ENCODE data around the gene RP2. TPM values are rescaled to one million over a fixed set of nuclear protein-coding genes. Genes with fewer than 3 reads are reported as not detected.

The RP2 gene
- total and polyA plus RNA-seq, 10 donors: 6.8 to 26.5 (median 18.0) TPM

DNA sequence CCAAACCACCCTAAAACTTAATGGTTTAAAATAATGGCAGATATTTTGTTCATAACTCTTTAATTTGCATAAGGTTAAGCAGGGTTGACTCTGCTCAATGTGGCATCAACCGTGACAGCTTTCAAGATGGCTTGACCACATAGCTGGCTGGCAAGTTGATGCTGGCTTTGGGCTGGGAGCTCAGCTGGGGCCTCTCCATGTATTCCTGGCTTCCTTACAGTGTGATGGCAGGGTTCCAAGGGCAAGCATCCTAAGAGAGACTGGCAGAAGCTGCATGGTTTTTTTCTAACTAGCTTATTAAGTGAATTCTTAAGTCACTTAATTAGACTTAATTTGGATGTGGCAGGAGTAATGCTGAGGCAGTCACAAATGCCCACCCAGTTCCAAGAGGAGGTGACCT lies 4.5 kb downstream of the RP2 start:
- Histone ChIP-seq H3K4me3 (no peak overlapping the region), H3K9me3 (no peaks in the 10 kb centered on the region), H3K27ac (no peak overlapping the region), H3K27me3 (replicated peaks in 1 of 7) (no peaks in the 10 kb centered on the region), H3K4me1 (peaks cover 11 to 44% (median 28%) of the 10 kb centered on the region in 6 donors), H3K36me3 (no peaks in the 10 kb centered on the region)
- TF ChIP-seq POLR2AphosphoS5 (IDR thresholded peaks at IDR 0.05) (no peak), POLR2A (IDR thresholded peaks at IDR 0.05) (no peak)
- TF ChIP-seq, protein P1, sequence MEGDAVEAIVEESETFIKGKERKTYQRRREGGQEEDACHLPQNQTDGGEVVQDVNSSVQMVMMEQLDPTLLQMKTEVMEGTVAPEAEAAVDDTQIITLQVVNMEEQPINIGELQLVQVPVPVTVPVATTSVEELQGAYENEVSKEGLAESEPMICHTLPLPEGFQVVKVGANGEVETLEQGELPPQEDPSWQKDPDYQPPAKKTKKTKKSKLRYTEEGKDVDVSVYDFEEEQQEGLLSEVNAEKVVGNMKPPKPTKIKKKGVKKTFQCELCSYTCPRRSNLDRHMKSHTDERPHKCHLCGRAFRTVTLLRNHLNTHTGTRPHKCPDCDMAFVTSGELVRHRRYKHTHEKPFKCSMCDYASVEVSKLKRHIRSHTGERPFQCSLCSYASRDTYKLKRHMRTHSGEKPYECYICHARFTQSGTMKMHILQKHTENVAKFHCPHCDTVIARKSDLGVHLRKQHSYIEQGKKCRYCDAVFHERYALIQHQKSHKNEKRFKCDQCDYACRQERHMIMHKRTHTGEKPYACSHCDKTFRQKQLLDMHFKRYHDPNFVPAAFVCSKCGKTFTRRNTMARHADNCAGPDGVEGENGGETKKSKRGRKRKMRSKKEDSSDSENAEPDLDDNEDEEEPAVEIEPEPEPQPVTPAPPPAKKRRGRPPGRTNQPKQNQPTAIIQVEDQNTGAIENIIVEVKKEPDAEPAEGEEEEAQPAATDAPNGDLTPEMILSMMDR (IDR thresholded peaks at IDR 0.05 in 8 of 11, conservative IDR thresholded peaks at IDR 0.05 in 3 of 11): no peak
- intact Hi-C loops (cut with DNase I; ENCODE audit: low total_unique reads): no loop called here
- no peak for DNase-seq
- 45 to 59% (median 50%) methylated on average over 1 of the region's 1 CpG for WGBS, 5 donors

DNA sequence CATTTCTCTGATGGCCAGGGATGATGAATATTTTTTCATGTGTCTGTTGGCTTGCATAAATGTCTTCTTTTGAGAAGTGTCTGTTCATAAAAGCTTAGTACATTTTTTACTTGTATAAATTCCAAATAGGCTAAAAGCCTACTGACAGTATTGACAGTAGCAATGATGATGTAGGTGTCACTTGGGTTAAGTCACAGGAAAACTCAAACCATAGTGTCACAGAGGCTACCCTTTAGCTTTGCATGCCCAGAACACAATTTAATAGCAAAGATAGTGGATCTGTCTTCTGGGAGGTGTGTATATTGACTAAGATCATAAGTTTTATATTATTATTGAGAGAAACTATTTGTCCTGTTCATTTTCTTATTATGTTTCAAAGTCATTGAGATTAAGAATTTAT lies 8.1 kb downstream of the RP2 start:
- Histone ChIP-seq H3K27me3 (replicated peaks in 1 of 7) (no peaks in the 10 kb centered on the region), H3K4me1 (peaks cover 0 to 23% (median 9%) of the 10 kb centered on the region in 6 donors), H3K9me3 (no peaks in the 10 kb centered on the region), H3K27ac (no peak overlapping the region), H3K4me3 (no peak overlapping the region), H3K36me3 (no peaks in the 10 kb centered on the region)
- TF ChIP-seq POLR2A (IDR thresholded peaks at IDR 0.05) (no peak), POLR2AphosphoS5 (IDR thresholded peaks at IDR 0.05) (no peak)
- TF ChIP-seq, protein P1 (IDR thresholded peaks at IDR 0.05 in 8 of 11, conservative IDR thresholded peaks at IDR 0.05 in 3 of 11): no peak
- no peak for DNase-seq
- intact Hi-C loops (cut with DNase I; ENCODE audit: low total_unique reads): no loop called here

DNA sequence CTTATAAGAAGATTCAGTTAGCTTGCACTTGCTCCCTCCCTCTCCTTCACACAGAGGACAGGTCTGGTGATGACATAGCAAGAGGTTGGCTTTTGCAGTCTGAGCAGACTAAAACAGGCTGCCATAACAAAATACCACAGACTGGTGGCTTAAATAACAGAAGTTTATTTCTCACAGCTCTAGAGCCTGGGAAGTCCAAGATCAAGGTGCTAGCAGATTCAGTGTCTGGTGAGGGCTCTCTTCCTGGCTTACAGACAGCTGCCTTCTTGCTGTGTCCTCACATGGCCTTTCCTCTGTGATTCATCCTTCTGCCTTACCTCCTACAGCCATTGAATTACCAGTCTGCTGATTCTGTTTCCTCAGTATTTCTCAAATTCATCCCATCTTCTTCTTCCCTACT lies 13.1 kb downstream of the RP2 start:
- no peak for DNase-seq
- Histone ChIP-seq H3K9me3 (no peaks in the 10 kb centered on the region), H3K4me1 (peaks cover 0 to 5% (median 0%) of the 10 kb centered on the region in 6 donors), H3K36me3 (peaks cover 0 to 18% (median 3%) of the 10 kb centered on the region in 6 donors), H3K27me3 (replicated peaks in 1 of 7) (no peaks in the 10 kb centered on the region), H3K4me3 (no peak overlapping the region), H3K27ac (no peak overlapping the region)
- intact Hi-C loops (cut with DNase I; ENCODE audit: low total_unique reads): no loop called here
- TF ChIP-seq POLR2A (IDR thresholded peaks at IDR 0.05) (no peak), POLR2AphosphoS5 (IDR thresholded peaks at IDR 0.05) (no peak)
- TF ChIP-seq, protein P1 (IDR thresholded peaks at IDR 0.05 in 8 of 11, conservative IDR thresholded peaks at IDR 0.05 in 3 of 11): no peak

DNA sequence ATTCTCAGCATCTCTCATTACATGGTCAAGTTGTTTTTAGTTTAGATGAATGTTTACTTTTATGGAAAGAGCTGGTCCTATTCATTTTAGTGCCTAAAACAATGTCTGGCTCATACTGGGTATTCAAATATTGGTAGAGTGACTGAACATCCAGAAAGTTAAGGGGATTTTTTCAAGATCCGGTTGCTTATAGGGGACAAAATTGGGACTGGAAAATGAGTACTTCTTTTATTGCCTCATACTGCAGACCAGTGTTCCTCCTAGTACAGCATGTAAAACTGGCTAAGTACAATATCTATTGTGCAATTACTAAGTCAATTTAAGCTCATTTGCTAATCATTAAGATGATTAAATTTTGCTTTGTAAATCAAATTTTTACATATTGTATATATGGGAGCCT lies 13.9 kb downstream of the RP2 start:
- intact Hi-C loops (cut with DNase I; ENCODE audit: low total_unique reads): no loop called here
- no peaks in the 10 kb centered on the region for H3K9me3 ChIP-seq
- DNase-seq: no peak
- peaks cover 0 to 5% (median 0%) of the 10 kb centered on the region in 6 donors for H3K4me1 ChIP-seq
- no peak overlapping the region for H3K4me3 ChIP-seq
- H3K27me3 ChIP-seq (replicated peaks in 1 of 7): no peaks in the 10 kb centered on the region
- no peak overlapping the region for H3K27ac ChIP-seq
- WGBS, 5 donors: 80 to 97% (median 94%) methylated on average over 1 of the region's 1 CpG
- TF ChIP-seq POLR2A (IDR thresholded peaks at IDR 0.05) (no peak), POLR2AphosphoS5 (IDR thresholded peaks at IDR 0.05) (no peak)
- TF ChIP-seq, protein P1 (IDR thresholded peaks at IDR 0.05 in 8 of 11, conservative IDR thresholded peaks at IDR 0.05 in 3 of 11): no peak
- H3K36me3 ChIP-seq: peaks cover 0 to 27% (median 3%) of the 10 kb centered on the region in 6 donors
